ENCODE measurements around the gene ERICH4. TPM values are rescaled to one million over a fixed set of nuclear protein-coding genes. Genes with fewer than 3 reads are reported as not detected.

The ERICH4 gene
- total RNA-seq, 1 donor from 2014 or later, result not detected

GRCh38 chr19:41398598-41398997, 44.4 kb upstream of the ERICH4 start:
- Mint-ChIP-seq H3K4me3 (ENCODE audit: unreplicated experiment) (peak overlapping the region; percentile 96), H3K9me3 (ENCODE audit: unreplicated experiment) (no peaks in the 10 kb centered on the region), H3K27ac (ENCODE audit: unreplicated experiment) (peak overlapping the region; percentile 100), H3K27me3 (ENCODE audit: low read depth, unreplicated experiment) (no peaks in the 10 kb centered on the region), H3K36me3 (ENCODE audit: low read depth, unreplicated experiment) (peaks cover 4% of the 10 kb centered on the region), H3K4me1 (ENCODE audit: low read depth, unreplicated experiment) (peaks cover 14% of the 10 kb centered on the region)
- Histone ChIP-seq H3K36me3 (ENCODE audit: insufficient read depth, low read length) (no peaks in the 10 kb centered on the region), H2AFZ (ENCODE audit: low read depth, low read length) (no peak overlapping the region), H3K27me3 (ENCODE audit: insufficient read depth, low read length) (no peaks in the 10 kb centered on the region), H3K79me2 (ENCODE audit: insufficient read depth, low read length) (peaks cover 19% of the 10 kb centered on the region), H3K27ac (ENCODE audit: low read depth, low read length) (no peak overlapping the region), H3K4me3 (ENCODE audit: insufficient read depth, low read depth, low read length) (peak overlapping the region; percentile 98), H3K4me1 (ENCODE audit: insufficient read depth, low read length) (peaks cover 15% of the 10 kb centered on the region), H3K9ac (ENCODE audit: low read length) (peak overlapping the region; percentile 99), H3K9me3 (ENCODE audit: insufficient read depth, low read depth, low read length) (no peaks in the 10 kb centered on the region), H3K4me2 (ENCODE audit: low read length) (peak overlapping the region; percentile 97), H4K20me1 (ENCODE audit: insufficient read depth, low read length) (peaks cover 7% of the 10 kb centered on the region)
- DNase-seq (ENCODE audit: low read depth), result no peak
- FAIRE-seq, result no peak
- TF ChIP-seq EZH2 (IDR thresholded peaks at IDR 0.05; ENCODE audit: insufficient read depth, low read length) (no peak), CTCF (IDR thresholded peaks at IDR 0.05; ENCODE audit: insufficient read depth, low read depth, low read length) (no peak)

- Mint-ChIP-seq H3K27ac (ENCODE audit: unreplicated experiment) (peak overlapping the region; percentile 100), H3K4me3 (ENCODE audit: unreplicated experiment) (peak overlapping the region; percentile 96), H3K9me3 (ENCODE audit: unreplicated experiment) (no peaks in the 10 kb centered on the region), H3K27me3 (ENCODE audit: low read depth, unreplicated experiment) (no peaks in the 10 kb centered on the region), H3K36me3 (ENCODE audit: low read depth, unreplicated experiment) (peaks cover 4% of the 10 kb centered on the region), H3K4me1 (ENCODE audit: low read depth, unreplicated experiment) (peaks cover 14% of the 10 kb centered on the region)
- Histone ChIP-seq H3K4me3 (ENCODE audit: insufficient read depth, low read depth, low read length) (no peak overlapping the region), H2AFZ (ENCODE audit: low read depth, low read length) (no peak overlapping the region), H3K27me3 (ENCODE audit: insufficient read depth, low read length) (no peaks in the 10 kb centered on the region), H3K79me2 (ENCODE audit: insufficient read depth, low read length) (peaks cover 19% of the 10 kb centered on the region), H3K4me1 (ENCODE audit: insufficient read depth, low read length) (peaks cover 15% of the 10 kb centered on the region), H3K9ac (ENCODE audit: low read length) (peak overlapping the region; percentile 99), H3K4me2 (ENCODE audit: low read length) (peak overlapping the region; percentile 97), H4K20me1 (ENCODE audit: insufficient read depth, low read length) (peaks cover 7% of the 10 kb centered on the region), H3K9me3 (ENCODE audit: insufficient read depth, low read depth, low read length) (no peaks in the 10 kb centered on the region), H3K27ac (ENCODE audit: low read depth, low read length) (no peak overlapping the region), H3K36me3 (ENCODE audit: insufficient read depth, low read length) (no peaks in the 10 kb centered on the region)
- DNase-seq (ENCODE audit: low read depth), result no peak
- no peak for FAIRE-seq
- TF ChIP-seq EZH2 (IDR thresholded peaks at IDR 0.05; ENCODE audit: insufficient read depth, low read length) (no peak), CTCF (IDR thresholded peaks at IDR 0.05; ENCODE audit: insufficient read depth, low read depth, low read length) (no peak)
Measured at GRCh38 chr19:41399091-41399490, 43.9 kb upstream of the ERICH4 start.

GRCh38 chr19:41399525-41399924, 43.4 kb upstream of the ERICH4 start:
- peaks cover 7% of the 10 kb centered on the region for H4K20me1 ChIP-seq (ENCODE audit: insufficient read depth, low read length)
- no peak overlapping the region for H2AFZ ChIP-seq (ENCODE audit: low read depth, low read length)
- no peak overlapping the region for H3K27ac Mint-ChIP-seq (ENCODE audit: unreplicated experiment)
- H3K27me3 Mint-ChIP-seq (ENCODE audit: low read depth, unreplicated experiment), result no peaks in the 10 kb centered on the region
- H3K79me2 ChIP-seq (ENCODE audit: insufficient read depth, low read length), result peaks cover 19% of the 10 kb centered on the region
- H3K9me3 Mint-ChIP-seq (ENCODE audit: unreplicated experiment), result no peaks in the 10 kb centered on the region
- FAIRE-seq, result no peak
- H3K9ac ChIP-seq (ENCODE audit: low read length), result no peak overlapping the region
- H3K27ac ChIP-seq (ENCODE audit: low read depth, low read length), result no peak overlapping the region
- H3K4me1 Mint-ChIP-seq (ENCODE audit: low read depth, unreplicated experiment), result peaks cover 14% of the 10 kb centered on the region
- no peak overlapping the region for H3K4me2 ChIP-seq (ENCODE audit: low read length)
- H3K9me3 ChIP-seq (ENCODE audit: insufficient read depth, low read depth, low read length), result no peaks in the 10 kb centered on the region
- TF ChIP-seq CTCF (IDR thresholded peaks at IDR 0.05; ENCODE audit: insufficient read depth, low read depth, low read length), result no peak
- TF ChIP-seq EZH2 (IDR thresholded peaks at IDR 0.05; ENCODE audit: insufficient read depth, low read length), result no peak
- no peaks in the 10 kb centered on the region for H3K27me3 ChIP-seq (ENCODE audit: insufficient read depth, low read length)
- H3K36me3 Mint-ChIP-seq (ENCODE audit: low read depth, unreplicated experiment), result peaks cover 4% of the 10 kb centered on the region
- H3K4me3 Mint-ChIP-seq (ENCODE audit: unreplicated experiment), result peak overlapping the region; percentile 96
- H3K36me3 ChIP-seq (ENCODE audit: insufficient read depth, low read length), result no peaks in the 10 kb centered on the region
- no peak overlapping the region for H3K4me3 ChIP-seq (ENCODE audit: insufficient read depth, low read depth, low read length)
- DNase-seq (ENCODE audit: low read depth), result no peak
- H3K4me1 ChIP-seq (ENCODE audit: insufficient read depth, low read length), result peaks cover 15% of the 10 kb centered on the region
